ENCODE measurements around the gene EPN3. TPM values are rescaled to one million over a fixed set of nuclear protein-coding genes. Genes with fewer than 3 reads are reported as not detected.

The EPN3 gene
- total RNA-seq, 1 donor from 2014 or later = 9.1 TPM

GRCh38 chr17:50558091-50558490 is 25.6 kb downstream of the EPN3 start:
- TF ChIP-seq, protein P1, sequence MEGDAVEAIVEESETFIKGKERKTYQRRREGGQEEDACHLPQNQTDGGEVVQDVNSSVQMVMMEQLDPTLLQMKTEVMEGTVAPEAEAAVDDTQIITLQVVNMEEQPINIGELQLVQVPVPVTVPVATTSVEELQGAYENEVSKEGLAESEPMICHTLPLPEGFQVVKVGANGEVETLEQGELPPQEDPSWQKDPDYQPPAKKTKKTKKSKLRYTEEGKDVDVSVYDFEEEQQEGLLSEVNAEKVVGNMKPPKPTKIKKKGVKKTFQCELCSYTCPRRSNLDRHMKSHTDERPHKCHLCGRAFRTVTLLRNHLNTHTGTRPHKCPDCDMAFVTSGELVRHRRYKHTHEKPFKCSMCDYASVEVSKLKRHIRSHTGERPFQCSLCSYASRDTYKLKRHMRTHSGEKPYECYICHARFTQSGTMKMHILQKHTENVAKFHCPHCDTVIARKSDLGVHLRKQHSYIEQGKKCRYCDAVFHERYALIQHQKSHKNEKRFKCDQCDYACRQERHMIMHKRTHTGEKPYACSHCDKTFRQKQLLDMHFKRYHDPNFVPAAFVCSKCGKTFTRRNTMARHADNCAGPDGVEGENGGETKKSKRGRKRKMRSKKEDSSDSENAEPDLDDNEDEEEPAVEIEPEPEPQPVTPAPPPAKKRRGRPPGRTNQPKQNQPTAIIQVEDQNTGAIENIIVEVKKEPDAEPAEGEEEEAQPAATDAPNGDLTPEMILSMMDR (IDR thresholded peaks at IDR 0.05; ENCODE audit: unreplicated experiment) = no peak
- H3K27me3 Mint-ChIP-seq = peaks cover 52% of the 10 kb centered on the region
- no peak overlapping the region for H3K27ac Mint-ChIP-seq
- no peak for DNase-seq (ENCODE audit: low spot score, unreplicated experiment)
- H3K4me1 Mint-ChIP-seq (ENCODE audit: low read depth) = peaks cover 5% of the 10 kb centered on the region
- H3K9me3 Mint-ChIP-seq (ENCODE audit: low read depth) = no peaks in the 10 kb centered on the region
- H3K36me3 Mint-ChIP-seq (ENCODE audit: insufficient read depth) = peaks cover 2% of the 10 kb centered on the region
- H3K4me3 Mint-ChIP-seq (ENCODE audit: low read depth) = no peak overlapping the region

DNA sequence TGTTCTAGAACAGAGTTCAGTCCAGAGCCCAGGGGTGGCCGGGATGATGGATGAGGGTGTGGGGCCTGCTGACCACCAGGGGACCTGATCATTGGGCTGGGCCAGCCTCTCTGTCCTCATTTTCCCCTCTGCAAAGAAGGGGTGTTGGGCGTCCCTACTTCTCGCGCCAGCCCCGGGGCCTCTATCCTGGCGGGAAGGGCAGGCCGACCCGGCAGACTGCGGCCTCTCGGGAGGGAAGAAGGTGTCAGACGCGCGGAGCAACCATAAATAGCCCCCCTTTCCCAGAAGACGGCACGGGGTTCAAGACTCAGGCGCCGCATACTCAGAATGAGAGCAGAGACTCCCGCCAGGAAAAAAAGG is 26.0 kb downstream of the EPN3 start:
- no peak for DNase-seq (ENCODE audit: low spot score, unreplicated experiment)
- Mint-ChIP-seq H3K4me1 (ENCODE audit: low read depth) (peaks cover 5% of the 10 kb centered on the region), H3K36me3 (ENCODE audit: insufficient read depth) (peaks cover 2% of the 10 kb centered on the region), H3K27me3 (peaks cover 57% of the 10 kb centered on the region), H3K27ac (no peak overlapping the region), H3K4me3 (ENCODE audit: low read depth) (no peak overlapping the region), H3K9me3 (ENCODE audit: low read depth) (no peaks in the 10 kb centered on the region)
- TF ChIP-seq, protein P1 (IDR thresholded peaks at IDR 0.05; ENCODE audit: unreplicated experiment) = peak; percentile 11

DNA sequence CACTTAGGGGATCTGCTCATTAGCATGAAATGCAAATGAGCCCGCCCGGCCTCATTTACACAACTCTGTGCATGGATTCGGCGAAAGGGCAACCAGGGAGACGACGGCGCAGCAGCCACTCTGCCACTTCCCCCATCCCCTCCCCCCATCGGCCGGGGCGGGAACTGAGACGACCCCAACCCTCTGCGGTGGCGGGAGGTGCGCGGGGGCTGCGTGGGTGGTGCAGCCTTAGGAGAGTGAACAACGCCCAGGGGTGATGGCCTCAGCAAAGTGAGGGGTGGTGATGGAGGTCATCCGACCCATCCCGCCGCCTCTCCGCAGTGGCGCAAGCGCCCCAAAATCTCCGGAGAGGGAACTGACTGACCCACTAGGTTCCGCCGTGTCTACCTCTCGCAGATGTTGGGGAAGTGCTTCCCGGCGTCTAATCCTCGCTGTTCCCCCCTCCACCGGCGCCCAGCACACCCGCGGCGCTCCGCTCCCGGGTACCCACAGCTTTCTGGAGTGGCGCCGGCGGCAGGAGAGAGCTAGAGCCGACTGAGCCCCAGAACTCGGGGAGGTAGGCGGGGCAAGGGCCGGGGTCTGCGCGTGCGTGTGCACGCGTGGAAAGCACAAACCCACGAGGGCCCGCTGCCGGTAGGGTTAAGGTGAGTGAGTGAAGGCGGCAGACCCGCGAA is 26.5 kb downstream of the EPN3 start:
- Mint-ChIP-seq H3K4me1 (ENCODE audit: low read depth) (peaks cover 5% of the 10 kb centered on the region), H3K4me3 (ENCODE audit: low read depth) (no peak overlapping the region), H3K9me3 (ENCODE audit: low read depth) (no peaks in the 10 kb centered on the region), H3K27ac (no peak overlapping the region), H3K36me3 (ENCODE audit: insufficient read depth) (no peaks in the 10 kb centered on the region), H3K27me3 (peaks cover 62% of the 10 kb centered on the region)
- DNase-seq (ENCODE audit: low spot score, unreplicated experiment) = no peak
- TF ChIP-seq, protein P1 (IDR thresholded peaks at IDR 0.05; ENCODE audit: unreplicated experiment) = no peak

- no peak overlapping the region for H3K27ac Mint-ChIP-seq
- H3K4me3 Mint-ChIP-seq (ENCODE audit: low read depth) = peak overlapping the region; percentile 56
- TF ChIP-seq, protein P1 (IDR thresholded peaks at IDR 0.05; ENCODE audit: unreplicated experiment) = no peak
- peaks cover 5% of the 10 kb centered on the region for H3K4me1 Mint-ChIP-seq (ENCODE audit: low read depth)
- H3K9me3 Mint-ChIP-seq (ENCODE audit: low read depth) = no peaks in the 10 kb centered on the region
- DNase-seq (ENCODE audit: low spot score, unreplicated experiment) = no peak
- peaks cover 68% of the 10 kb centered on the region for H3K27me3 Mint-ChIP-seq
- no peaks in the 10 kb centered on the region for H3K36me3 Mint-ChIP-seq (ENCODE audit: insufficient read depth)
Observed at GRCh38 chr17:50559674-50560184, 27.2 kb downstream of the EPN3 start.

- Mint-ChIP-seq H3K27ac (no peak within 1 kb of the TSS), H3K4me1 (ENCODE audit: low read depth) (peaks cover 5% of the 10 kb centered on the region)
Observed at GRCh38 chr17:50560185-50560824, 27.8 kb downstream of the EPN3 start, which contains the start of gene CACNA1G. TSS of gene CACNA1G (plus strand) at chr17:50560715. CDS start at chr17:50561460, 745 bp downstream.

More at GRCh38 chr17:50560185-50560824, 27.8 kb downstream of the EPN3 start, which contains the start of gene CACNA1G:
- TF ChIP-seq, protein P1 (IDR thresholded peaks at IDR 0.05; ENCODE audit: unreplicated experiment) = no peak
- H3K4me3 Mint-ChIP-seq (ENCODE audit: low read depth) = peak within 1 kb of the TSS; percentile 56
- DNase-seq (ENCODE audit: low spot score, unreplicated experiment) = peak; percentile 90
- H3K36me3 Mint-ChIP-seq (ENCODE audit: insufficient read depth) = no peaks in the 10 kb centered on the region
- H3K27me3 Mint-ChIP-seq = peaks cover 73% of the 10 kb centered on the region
- H3K9me3 Mint-ChIP-seq (ENCODE audit: low read depth) = no peaks in the 10 kb centered on the region
